ENCODE measurements around the gene RNU1-1.
"Not testable (repeated sequence)": the region's sequence is repeated elsewhere in the genome, so short reads cannot be mapped to it uniquely, and the experiment has no call there.

DNA sequence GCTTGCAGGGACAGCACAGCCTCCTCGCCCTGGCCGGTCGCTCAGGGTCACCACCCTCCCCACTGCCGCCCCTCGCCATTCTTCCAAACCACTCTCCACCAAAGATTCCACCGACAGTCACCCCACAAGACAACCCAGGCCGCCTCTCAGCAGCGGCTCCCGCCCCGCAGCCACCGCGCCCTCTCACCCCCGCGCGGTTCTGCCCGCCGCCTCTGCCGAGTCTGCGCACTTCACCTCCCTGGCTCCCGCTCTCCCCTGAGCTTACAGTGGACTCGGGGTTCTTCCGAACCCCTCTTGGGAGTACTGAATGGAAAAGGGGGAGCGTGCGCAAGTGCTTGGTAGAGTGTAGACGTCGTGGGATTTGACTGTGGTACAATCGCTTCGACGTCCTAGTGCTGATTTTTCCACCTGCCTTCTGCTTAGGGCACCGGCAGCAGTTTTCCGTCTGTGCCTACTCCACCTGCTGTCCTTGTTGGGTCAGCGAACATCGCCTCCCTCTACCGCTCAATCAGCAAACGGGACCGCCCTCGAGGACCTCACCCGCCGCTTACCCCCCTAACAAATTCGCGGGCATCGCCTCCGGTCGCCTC, 20.2 kb upstream of the RNU1-1 start:
- TF ChIP-seq FOXJ2 (tag; IDR thresholded peaks at IDR 0.05); SP2 (IDR thresholded peaks at IDR 0.05; ENCODE audit: extremely low read depth, low read depth, low read length, poor library complexity, severe bottlenecking); RFX5 (IDR thresholded peaks at IDR 0.05; ENCODE audit: low read depth, low read length); RCOR1 (IDR thresholded peaks at IDR 0.05; ENCODE audit: borderline replicate concordance in 1 of 2, low read depth in 2 of 2, low read length in 2 of 2); SREBF1 (IDR thresholded peaks at IDR 0.05; ENCODE audit: borderline replicate concordance, low read depth, low read length); TBP (optimal IDR thresholded peaks at IDR 0.05; ENCODE audit: low read depth, low read length): not testable (repeated sequence)
- TF ChIP-seq, protein P1, sequence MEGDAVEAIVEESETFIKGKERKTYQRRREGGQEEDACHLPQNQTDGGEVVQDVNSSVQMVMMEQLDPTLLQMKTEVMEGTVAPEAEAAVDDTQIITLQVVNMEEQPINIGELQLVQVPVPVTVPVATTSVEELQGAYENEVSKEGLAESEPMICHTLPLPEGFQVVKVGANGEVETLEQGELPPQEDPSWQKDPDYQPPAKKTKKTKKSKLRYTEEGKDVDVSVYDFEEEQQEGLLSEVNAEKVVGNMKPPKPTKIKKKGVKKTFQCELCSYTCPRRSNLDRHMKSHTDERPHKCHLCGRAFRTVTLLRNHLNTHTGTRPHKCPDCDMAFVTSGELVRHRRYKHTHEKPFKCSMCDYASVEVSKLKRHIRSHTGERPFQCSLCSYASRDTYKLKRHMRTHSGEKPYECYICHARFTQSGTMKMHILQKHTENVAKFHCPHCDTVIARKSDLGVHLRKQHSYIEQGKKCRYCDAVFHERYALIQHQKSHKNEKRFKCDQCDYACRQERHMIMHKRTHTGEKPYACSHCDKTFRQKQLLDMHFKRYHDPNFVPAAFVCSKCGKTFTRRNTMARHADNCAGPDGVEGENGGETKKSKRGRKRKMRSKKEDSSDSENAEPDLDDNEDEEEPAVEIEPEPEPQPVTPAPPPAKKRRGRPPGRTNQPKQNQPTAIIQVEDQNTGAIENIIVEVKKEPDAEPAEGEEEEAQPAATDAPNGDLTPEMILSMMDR (IDR thresholded peaks at IDR 0.05 in 2 of 3, conservative IDR thresholded peaks at IDR 0.05 in 1 of 3; ENCODE audit: insufficient read depth in 2 of 3, low read depth in 1 of 3, low read length in 3 of 3): not testable (repeated sequence)
- TF ChIP-seq, protein P2, sequence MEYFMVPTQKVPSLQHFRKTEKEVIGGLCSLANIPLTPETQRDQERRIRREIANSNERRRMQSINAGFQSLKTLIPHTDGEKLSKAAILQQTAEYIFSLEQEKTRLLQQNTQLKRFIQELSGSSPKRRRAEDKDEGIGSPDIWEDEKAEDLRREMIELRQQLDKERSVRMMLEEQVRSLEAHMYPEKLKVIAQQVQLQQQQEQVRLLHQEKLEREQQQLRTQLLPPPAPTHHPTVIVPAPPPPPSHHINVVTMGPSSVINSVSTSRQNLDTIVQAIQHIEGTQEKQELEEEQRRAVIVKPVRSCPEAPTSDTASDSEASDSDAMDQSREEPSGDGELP (CRISPR knock-in tag; IDR thresholded peaks at IDR 0.05; ENCODE audit: borderline replicate concordance): not testable (repeated sequence)
